T-helper 2 cell treated with Interferon-gamma antibody and Interleukin-4, amounts not matched to agents 100 ng/mL and 5 ng/mL, for 36 hours (primary cell): ENCODE results near the gene MOB3B. TPM values are rescaled to one million over a fixed set of nuclear protein-coding genes. Genes with fewer than 3 reads are reported as not detected.

ENCODE experiments used
- intact Hi-C: fragments of 100-400 bp; cut with micrococcal nuclease; formaldehyde crosslinking; loops from one replicate; pipeline ENCODE4 v1.15.1; 2023
- total RNA-seq: library from RNA; stranded (reverse); gene quantifications from 2 replicates; pipeline ENCODE4 v1.2.3, GENCODE V29; 2022

MOB3B gene
- total RNA-seq, 1 donor from 2014 or later: 0.34 TPM

GRCh38 chr9:27395484-27395921 is 134.1 kb downstream of the MOB3B start:
- intact Hi-C loops: no loop called here

GRCh38 chr9:27394826-27395201 is 134.8 kb downstream of the MOB3B start:
- intact Hi-C loops: no loop called here

GRCh38 chr9:27394154-27394825 is 135.3 kb downstream of the MOB3B start:
- intact Hi-C loops: no loop called here

GRCh38 chr9:27393054-27393846 is 136.4 kb downstream of the MOB3B start:
- intact Hi-C loops: no loop called here

GRCh38 chr9:27392451-27392850 is 137.2 kb downstream of the MOB3B start:
- intact Hi-C loops: no loop called here

GRCh38 chr9:27391040-27391895 is 138.3 kb downstream of the MOB3B start:
- intact Hi-C loops: no loop called here

- intact Hi-C loops: no loop called here
These were observed 141.5 kb downstream of the MOB3B start for GRCh38 chr9:27388150-27388549.

- intact Hi-C loops: no loop called here
These were observed 141.9 kb downstream of the MOB3B start for GRCh38 chr9:27387722-27388121.

GRCh38 chr9:27386571-27387091 is 143.0 kb downstream of the MOB3B start:
- intact Hi-C loops: no loop called here

GRCh38 chr9:27385606-27386322 is 143.8 kb downstream of the MOB3B start:
- intact Hi-C loops: no loop called here

- intact Hi-C loops: no loop called here
These were observed 145.2 kb downstream of the MOB3B start for GRCh38 chr9:27384262-27385014.

- intact Hi-C loops: no loop called here
These were observed 146.1 kb downstream of the MOB3B start for GRCh38 chr9:27383524-27383923.

- intact Hi-C loops: no loop called here
These were observed 146.6 kb downstream of the MOB3B start for GRCh38 chr9:27382975-27383374.

GRCh38 chr9:27382308-27382707 is 147.3 kb downstream of the MOB3B start:
- intact Hi-C loops: no loop called here

- intact Hi-C loops: loop anchor here (1.0 kb wide), 1 partner anchor 13 kb away; no protein-coding TSS in a partner anchor
These were observed 150.0 kb downstream of the MOB3B start for GRCh38 chr9:27379311-27380251.

- intact Hi-C loops: no loop called here
These were observed 151.7 kb downstream of the MOB3B start for GRCh38 chr9:27377811-27378456.

GRCh38 chr9:27377147-27377807 is 152.3 kb downstream of the MOB3B start:
- intact Hi-C loops: no loop called here

GRCh38 chr9:27373851-27374250 is 155.8 kb downstream of the MOB3B start:
- intact Hi-C loops: no loop called here
